ENCODE results near the gene TRAP1.

Gene TRAP1

GRCh38 chr16:3717235-3718018 is at the start of gene TRAP1:
TSS of gene TRAP1 (minus strand) at chr16:3717524. CDS start at chr16:3717508, 16 bp downstream.
- Histone ChIP-seq H3K27ac (peak within 1 kb of the TSS; percentile 74 to 92), H3K4me3 (peak within 1 kb of the TSS; percentile 100)
- no peak for TF ChIP-seq CTCF (IDR thresholded peaks at IDR 0.05)
- peak; percentile 87 for DNase-seq (ENCODE audit: low spot score)

GRCh38 chr16:3766177-3766576 is 48.9 kb upstream of the TRAP1 start:
- H3K27ac ChIP-seq, result no peak overlapping the region
- no peak for TF ChIP-seq CTCF (IDR thresholded peaks at IDR 0.05)

GRCh38 chr16:3764409-3764808 is 47.1 kb upstream of the TRAP1 start:
- DNase-seq (ENCODE audit: low spot score), result no peak
- no peak for TF ChIP-seq CTCF (IDR thresholded peaks at IDR 0.05)
- Histone ChIP-seq H3K27ac (no peak overlapping the region), H3K4me3 (no peak overlapping the region)

More at GRCh38 chr16:3766177-3766576, 48.9 kb upstream of the TRAP1 start:
- no peak for DNase-seq (ENCODE audit: low spot score)
- H3K4me3 ChIP-seq, result no peak overlapping the region

- Histone ChIP-seq H3K27ac (no peak overlapping the region), H3K4me3 (no peak overlapping the region)
- DNase-seq (ENCODE audit: low spot score), result no peak
- no peak for TF ChIP-seq CTCF (IDR thresholded peaks at IDR 0.05)
These were observed 44.9 kb upstream of the TRAP1 start for GRCh38 chr16:3762107-3762750.

- Histone ChIP-seq H3K27ac (no peak overlapping the region), H3K4me3 (no peak overlapping the region)
- TF ChIP-seq CTCF (IDR thresholded peaks at IDR 0.05), result no peak
- DNase-seq (ENCODE audit: low spot score), result no peak
These were observed 44.2 kb upstream of the TRAP1 start for GRCh38 chr16:3761375-3762106.

- DNase-seq (ENCODE audit: low spot score), result no peak
- H3K4me3 ChIP-seq, result no peak overlapping the region
- no peak for TF ChIP-seq CTCF (IDR thresholded peaks at IDR 0.05)
- H3K27ac ChIP-seq, result no peak overlapping the region
These were observed 43.2 kb upstream of the TRAP1 start for GRCh38 chr16:3760518-3760917.
